Measurements from ENCODE around the gene PYURF. TPM values are rescaled to one million over a fixed set of nuclear protein-coding genes. Genes with fewer than 3 reads are reported as not detected.
A peak's percentile ranks its signal among the peaks of the same experiment; 100 is the strongest.
"Not testable (repeated sequence)": the region's sequence is repeated elsewhere in the genome, so short reads cannot be mapped to it uniquely, and the experiment has no call there.

Gene PYURF
- total and polyA plus RNA-seq, 9 of the 15 experiments (the other 6 are each of a cell fraction or from before 2014, with no cell fraction given): 22.5 to 199 (median 108) TPM

DNA sequence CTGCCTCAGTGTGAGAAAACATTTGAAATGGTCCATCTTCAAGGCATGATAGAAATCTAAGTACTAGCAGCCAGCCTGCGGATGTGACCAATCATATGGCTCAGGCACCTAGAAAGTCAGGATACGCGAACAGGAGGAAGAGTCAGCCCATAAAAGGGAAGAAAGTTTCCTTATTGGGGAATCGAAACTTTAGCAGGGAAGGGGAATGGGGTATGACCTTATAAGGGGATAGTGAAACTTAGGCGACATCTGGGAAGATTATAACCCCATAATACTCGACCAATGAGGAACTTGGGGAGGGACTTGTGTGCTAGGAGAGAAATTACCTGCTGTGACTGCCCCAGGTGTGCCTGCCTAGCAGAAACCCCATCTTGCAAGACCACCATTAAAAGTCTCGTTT is 26.2 kb upstream of the PYURF start:
- Histone ChIP-seq H2AFZ (ENCODE audit: low read depth, low read length) (no peak overlapping the region), H3K4me3 (no peak overlapping the region), H3K79me2 (ENCODE audit: control insufficient read depth, insufficient read depth, low read length) (no peaks in the 10 kb centered on the region), H3K27ac (ENCODE audit: extremely low read depth, low read depth, low read length) (no peak overlapping the region), H3K9me1 (ENCODE audit: control insufficient read depth, insufficient read depth, low read length) (no peaks in the 10 kb centered on the region), H4K20me1 (replicated peaks; ENCODE audit: control insufficient read depth, insufficient read depth, low read length) (no peaks in the 10 kb centered on the region), H3K36me3 (ENCODE audit: control insufficient read depth, insufficient read depth, low read length) (no peaks in the 10 kb centered on the region), H3K9me3 (replicated peaks; ENCODE audit: control insufficient read depth, insufficient read depth, low read depth, low read length) (no peaks in the 10 kb centered on the region), H3K27me3 (ENCODE audit: control insufficient read depth in 2 of 2, insufficient read depth in 2 of 2, low read length in 2 of 2) (no peaks in the 10 kb centered on the region; a peak in 1 of 5 replicates), H3K4me2 (ENCODE audit: insufficient read depth, low read length) (no peak overlapping the region), H3K4me1 (replicated peaks in 1 of 2; ENCODE audit: control insufficient read depth in 2 of 2, insufficient read depth in 2 of 2, low read length in 2 of 2) (no peaks in the 10 kb centered on the region), H3K9ac (ENCODE audit: insufficient read depth in 1 of 2, low read depth in 2 of 2, low read length in 2 of 2) (no peak overlapping the region)
- ChIA-PET CTCF (ENCODE audit: low intra/inter-chr PET ratio) (no interaction called here), POLR2A (no interaction called here)
- no peak for ATAC-seq
- BruUV-seq (replicated peaks): no TSS peak
- peak; percentile 15 for FAIRE-seq
- WGBS (ENCODE audit: insufficient coverage, low coverage, missing lambda C conversion rate): 6% methylated on average over 7 of the region's 7 CpGs
- no peak for TF ChIP-seq HNRNPL (IDR thresholded peaks at IDR 0.05; ENCODE audit: low read depth, low read length)
- no peak for TF ChIP-seq GTF2F1 (IDR thresholded peaks at IDR 0.05; ENCODE audit: low read depth, low read length)
- TF ChIP-seq CBFA2T2 (conservative IDR thresholded peaks at IDR 0.05): no peak
- in situ Hi-C loops (cut with MboI): loop anchor here (25.0 kb wide), 1 partner anchor 262 kb away; no protein-coding TSS in a partner anchor
- intact Hi-C loops (cut with micrococcal nuclease): no loop called here
- no peak for DNase-seq (ENCODE audit: extremely low read depth in 1 of 4, low spot score in 3 of 4)

- WGBS (ENCODE audit: insufficient coverage, low coverage, missing lambda C conversion rate): 8% methylated on average over 9 of the region's 9 CpGs
- not testable (repeated sequence) for H3K27ac ChIP-seq (ENCODE audit: extremely low read depth, low read depth, low read length); BruUV-seq (replicated peaks); H3K9me1 ChIP-seq (ENCODE audit: control insufficient read depth, insufficient read depth, low read length); H3K27me3 ChIP-seq (ENCODE audit: control insufficient read depth in 2 of 2, insufficient read depth in 2 of 2, low read length in 2 of 2); H3K79me2 ChIP-seq (ENCODE audit: control insufficient read depth, insufficient read depth, low read length); H3K4me3 ChIP-seq; H3K36me3 ChIP-seq (ENCODE audit: control insufficient read depth, insufficient read depth, low read length); H3K4me1 ChIP-seq (replicated peaks in 1 of 2; ENCODE audit: control insufficient read depth in 2 of 2, insufficient read depth in 2 of 2, low read length in 2 of 2); H4K20me1 ChIP-seq (replicated peaks; ENCODE audit: control insufficient read depth, insufficient read depth, low read length); H3K9me3 ChIP-seq (replicated peaks; ENCODE audit: control insufficient read depth, insufficient read depth, low read depth, low read length); H3K9ac ChIP-seq (ENCODE audit: insufficient read depth in 1 of 2, low read depth in 2 of 2, low read length in 2 of 2)
- H3K4me2 ChIP-seq (ENCODE audit: insufficient read depth, low read length): peak overlapping the region; percentile 11; the same call in 1 of the 2 replicates
- ChIA-PET POLR2A (interaction anchor here (0.6 to 0.7 kb wide), 2 partner anchors 9 to 87 kb away, joined by 3 read pairs; no protein-coding TSS in a partner anchor), CTCF (ENCODE audit: low intra/inter-chr PET ratio) (interaction anchor here (1.8 kb wide), 1 partner anchor 120 kb away, joined by 8 read pairs; no protein-coding TSS in a partner anchor)
- intact Hi-C loops (cut with micrococcal nuclease): loop anchor here (1.0 kb wide), 2 partner anchors 120 to 485 kb away; no protein-coding TSS in a partner anchor
- in situ Hi-C loops (cut with MboI): loop anchor here (5.0 to 25.0 kb wide), 2 partner anchors 118 to 273 kb away; no protein-coding TSS in a partner anchor
- FAIRE-seq (peak; percentile 80), DNase-seq (ENCODE audit: extremely low read depth in 1 of 4, low spot score in 3 of 4) (peak in 1 of 4 experiments; percentile 73), ATAC-seq (peak; percentile 73)
- peak overlapping the region; percentile 74; the same call in 1 of the 2 replicates for H2AFZ ChIP-seq (ENCODE audit: low read depth, low read length)
- TF ChIP-seq C11orf30 (IDR thresholded peaks at IDR 0.05; ENCODE audit: low read depth): 0 out of 2 replicates have a peak, but pooled peaks have one; percentile 16
- TF ChIP-seq CTCF (IDR thresholded peaks at IDR 0.05 in 2 of 3, conservative IDR thresholded peaks at IDR 0.05 in 1 of 3; ENCODE audit: insufficient read depth in 2 of 3, low read depth in 1 of 3, low read length in 3 of 3): peak; percentile 55 to 61 (median 60)
- TF ChIP-seq, protein P1, sequence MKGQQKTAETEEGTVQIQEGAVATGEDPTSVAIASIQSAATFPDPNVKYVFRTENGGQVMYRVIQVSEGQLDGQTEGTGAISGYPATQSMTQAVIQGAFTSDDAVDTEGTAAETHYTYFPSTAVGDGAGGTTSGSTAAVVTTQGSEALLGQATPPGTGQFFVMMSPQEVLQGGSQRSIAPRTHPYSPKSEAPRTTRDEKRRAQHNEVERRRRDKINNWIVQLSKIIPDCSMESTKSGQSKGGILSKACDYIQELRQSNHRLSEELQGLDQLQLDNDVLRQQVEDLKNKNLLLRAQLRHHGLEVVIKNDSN (CRISPR knock-in tag; IDR thresholded peaks at IDR 0.05): 0 out of 2 replicates have a peak, but pooled peaks have one; percentile 19
- TF ChIP-seq RAD21 (CRISPR knock-in tag; conservative IDR thresholded peaks at IDR 0.05 in 1 of 2, IDR thresholded peaks at IDR 0.05 in 1 of 2): peak; percentile 57 to 76
- TF ChIP-seq RB1 (IDR thresholded peaks at IDR 0.05; ENCODE audit: low read depth): peak; percentile 23; the same call in 1 of the 2 replicates
Observed at GRCh38 chr4:88539322-88540068, 15.9 kb upstream of the PYURF start.

All from K562 (cell line).